Neural progenitor cell (in vitro differentiated cells): Measurements from ENCODE around the gene ZIM2. TPM values are rescaled to one million over a fixed set of nuclear protein-coding genes. Genes with fewer than 3 reads are reported as not detected.

ENCODE experiments used
- DNase-seq: peaks from one replicate; pipeline ENCODE4 v3.0.0-alpha.2; 2016; ENCODE audit warnings: low spot score
- H2AFZ ChIP-seq: fragments of 200-600 bp; sonication (generic); replicated peaks from 2 replicates; pipeline ENCODE4 v1.6.1; 2016; ENCODE audit warnings: antibody characterized with exemption
- H3F3A ChIP-seq: fragments of 200-600 bp; sonication (generic); 2 replicates; pipeline ENCODE4 v1.6.1; 2016; ENCODE audit warnings: antibody characterized with exemption, low read depth
- H3K27ac ChIP-seq: fragments of 200-600 bp; sonication (generic); 2 replicates; pipeline ENCODE4 v1.5.1; 2016; ENCODE audit warnings: mild to moderate bottlenecking
- H3K27me3 ChIP-seq: fragments of 200-600 bp; sonication (generic); 2 replicates; pipeline ENCODE4 v1.6.1; 2016; ENCODE audit warnings: mild to moderate bottlenecking, moderate library complexity
- H3K36me3 ChIP-seq: fragments of 200-600 bp; sonication (generic); 2 replicates; pipeline ENCODE4 v1.5.1; 2016
- H3K4me1 ChIP-seq: fragments of 200-600 bp; sonication (generic); 2 replicates; pipeline ENCODE4 v1.6.1; 2016; ENCODE audit warnings: mixed run types
- H3K4me2 ChIP-seq: fragments of 200-600 bp; sonication (generic); 2 replicates; pipeline ENCODE4 v1.6.1; 2016
- H3K4me3 ChIP-seq: fragments of 200-600 bp; sonication (generic); 2 replicates; pipeline ENCODE4 v1.5.1; 2016
- H3K79me2 ChIP-seq: fragments of 200-600 bp; sonication (generic); 2 replicates; pipeline ENCODE4 v1.6.1; 2016; ENCODE audit warnings: low read depth
- H3K9ac ChIP-seq: fragments of 200-600 bp; sonication (generic); 2 replicates; pipeline ENCODE4 v1.6.1; 2016
- H3K9me3 ChIP-seq: fragments of 200-600 bp; sonication (generic); 2 replicates; pipeline ENCODE4 v1.5.1; 2016; ENCODE audit warnings: low read depth
- H4K20me1 ChIP-seq: fragments of 200-600 bp; sonication (generic); 2 replicates; pipeline ENCODE4 v1.6.1; 2016; ENCODE audit warnings: low read depth
- H3K27ac Mint-ChIP-seq: 3 replicates; pipeline ENCODE4 v1.8.0; 2021; ENCODE audit warnings: mixed read lengths
- H3K27me3 Mint-ChIP-seq: 2 replicates; pipeline ENCODE4 v1.8.0; 2022; ENCODE audit warnings: low read depth, mild to moderate bottlenecking, inconsistent platforms, moderate library complexity, mixed read lengths; ENCODE audit not compliant: insufficient read depth
- H3K36me3 Mint-ChIP-seq: 3 replicates; pipeline ENCODE4 v1.8.0; 2021; ENCODE audit warnings: mixed read lengths
- H3K4me1 Mint-ChIP-seq: 3 replicates; pipeline ENCODE4 v1.8.0; 2021; ENCODE audit warnings: mixed read lengths
- H3K4me3 Mint-ChIP-seq: 3 replicates; pipeline ENCODE4 v1.8.0; 2021; ENCODE audit warnings: mild to moderate bottlenecking, moderate library complexity, mixed read lengths
- H3K9me3 Mint-ChIP-seq: 3 replicates; pipeline ENCODE4 v1.8.0; 2020; ENCODE audit warnings: mixed read lengths
- CTCF ChIP-seq: fragments of 200-600 bp; sonication (generic); IDR thresholded peaks from 2 replicates; pipeline ENCODE4 v1.5.1; 2017; ENCODE audit warnings: antibody characterized with exemption, mild to moderate bottlenecking
- EZH2 ChIP-seq: fragments of 200-600 bp; sonication (generic); IDR thresholded peaks from 2 replicates; pipeline ENCODE4 v1.6.1; 2017; ENCODE audit warnings: antibody characterized with exemption, mild to moderate bottlenecking, moderate library complexity
- EZH2phosphoT487 ChIP-seq: fragments of 200-600 bp; sonication (generic); IDR thresholded peaks from 2 replicates; pipeline ENCODE4 v1.6.1; 2017; ENCODE audit warnings: antibody characterized with exemption
- total RNA-seq: library from RNA; depleted of rRNA; stranded (reverse); fragments of >200 nt; gene quantifications from 2 replicates; pipeline ENCODE4 v1.2.3, GENCODE V29; 2015; ENCODE audit warnings: low replicate concordance

The ZIM2 gene
- total RNA-seq, 1 donor from 2014 or later = not detected

DNA sequence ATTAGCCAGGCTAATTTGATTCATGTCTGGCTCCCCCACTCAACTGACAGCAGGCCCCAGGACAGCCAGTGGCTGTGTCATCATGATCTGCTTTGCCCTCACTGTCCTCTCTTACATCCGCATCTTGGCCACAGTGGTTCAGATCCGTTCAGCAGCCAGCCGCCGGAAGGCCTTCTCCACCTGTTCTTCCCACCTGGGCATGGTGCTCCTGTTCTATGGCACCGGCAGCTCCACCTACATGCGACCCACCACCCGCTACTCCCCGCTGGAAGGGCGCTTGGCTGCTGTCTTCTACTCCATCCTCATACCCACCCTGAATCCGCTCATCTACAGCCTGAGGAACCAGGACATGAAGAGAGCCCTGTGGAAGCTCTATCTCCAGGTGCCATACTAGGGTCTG is 79.7 kb downstream of the ZIM2 start:
- TF ChIP-seq EZH2phosphoT487 (no peak), EZH2 (no peak), CTCF (no peak)
- no peaks in the 10 kb centered on the region for H3K36me3 Mint-ChIP-seq
- no peaks in the 10 kb centered on the region for H3K79me2 ChIP-seq
- H3K4me2 ChIP-seq = no peak overlapping the region
- no peaks in the 10 kb centered on the region for H3F3A ChIP-seq
- peaks cover 8% of the 10 kb centered on the region for H3K27me3 Mint-ChIP-seq
- no peak overlapping the region for H3K27ac ChIP-seq
- no peaks in the 10 kb centered on the region for H3K27me3 ChIP-seq
- no peak overlapping the region for H3K27ac Mint-ChIP-seq
- H3K4me3 ChIP-seq = no peak overlapping the region
- no peaks in the 10 kb centered on the region for H3K36me3 ChIP-seq
- H3K4me3 Mint-ChIP-seq = no peak overlapping the region
- no peak overlapping the region for H2AFZ ChIP-seq
- H3K9me3 ChIP-seq = peaks cover 21% of the 10 kb centered on the region
- H4K20me1 ChIP-seq = no peaks in the 10 kb centered on the region
- no peaks in the 10 kb centered on the region for H3K4me1 ChIP-seq
- no peak overlapping the region for H3K9ac ChIP-seq
- peaks cover 81% of the 10 kb centered on the region for H3K9me3 Mint-ChIP-seq
- peaks cover 2% of the 10 kb centered on the region for H3K4me1 Mint-ChIP-seq
- no peak for DNase-seq

DNA sequence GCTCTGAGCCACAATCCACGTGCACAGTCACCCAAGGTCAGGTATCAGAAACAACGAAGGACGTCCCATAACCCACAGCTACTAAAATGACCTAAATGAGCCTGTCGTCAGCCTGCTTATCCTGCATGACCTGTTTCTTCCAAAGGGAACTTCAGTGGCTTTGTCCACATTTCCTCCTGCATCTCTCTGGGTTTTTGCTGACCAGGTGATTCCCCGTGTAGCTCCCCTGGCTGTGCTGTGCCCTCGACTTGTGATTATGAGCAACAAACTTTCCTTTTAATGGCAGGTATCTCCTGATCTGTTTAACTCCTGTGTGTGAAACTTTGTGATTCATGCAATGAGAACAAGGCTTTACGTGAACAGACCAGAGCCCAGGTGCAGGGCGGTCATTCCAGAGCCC is 81.0 kb downstream of the ZIM2 start:
- Histone ChIP-seq H3K36me3 (no peaks in the 10 kb centered on the region), H3K27me3 (no peaks in the 10 kb centered on the region), H3K4me1 (no peaks in the 10 kb centered on the region), H4K20me1 (no peaks in the 10 kb centered on the region), H3K9ac (no peak overlapping the region), H3K79me2 (no peaks in the 10 kb centered on the region), H3K27ac (no peak overlapping the region), H3K9me3 (peaks cover 21% of the 10 kb centered on the region), H2AFZ (no peak overlapping the region), H3K4me2 (no peak overlapping the region), H3K4me3 (no peak overlapping the region), H3F3A (no peaks in the 10 kb centered on the region)
- no peaks in the 10 kb centered on the region for H3K36me3 Mint-ChIP-seq
- peaks cover 79% of the 10 kb centered on the region for H3K9me3 Mint-ChIP-seq
- no peak for DNase-seq
- no peak overlapping the region for H3K4me3 Mint-ChIP-seq
- no peak overlapping the region for H3K27ac Mint-ChIP-seq
- TF ChIP-seq EZH2phosphoT487 (no peak), EZH2 (no peak), CTCF (no peak)
- H3K4me1 Mint-ChIP-seq = peaks cover 2% of the 10 kb centered on the region
- H3K27me3 Mint-ChIP-seq = peaks cover 5% of the 10 kb centered on the region

GRCh38 chr19:56751078-56751489 is 89.4 kb downstream of the ZIM2 start:
- Mint-ChIP-seq H3K4me1 (no peaks in the 10 kb centered on the region), H3K27me3 (peaks cover 4% of the 10 kb centered on the region), H3K36me3 (peaks cover 3% of the 10 kb centered on the region), H3K9me3 (peaks cover 58% of the 10 kb centered on the region), H3K27ac (no peak overlapping the region), H3K4me3 (no peak overlapping the region)
- Histone ChIP-seq H3K9me3 (peaks cover 13% of the 10 kb centered on the region), H3K27ac (no peak overlapping the region), H4K20me1 (no peaks in the 10 kb centered on the region), H3K27me3 (no peaks in the 10 kb centered on the region), H3K4me2 (no peak overlapping the region), H2AFZ (no peak overlapping the region), H3K4me1 (no peaks in the 10 kb centered on the region), H3K4me3 (no peak overlapping the region), H3F3A (no peaks in the 10 kb centered on the region), H3K9ac (no peak overlapping the region), H3K79me2 (no peaks in the 10 kb centered on the region), H3K36me3 (no peaks in the 10 kb centered on the region)
- no peak for DNase-seq
- no peak for TF ChIP-seq EZH2
- no peak for TF ChIP-seq EZH2phosphoT487
- no peak for TF ChIP-seq CTCF
